ENCODE measurements around the gene GPBP1.
"Not testable (repeated sequence)": the region's sequence is repeated elsewhere in the genome, so short reads cannot be mapped to it uniquely, and the experiment has no call there.

The GPBP1 gene

GRCh38 chr5:57173319-57174127 is at the start of gene GPBP1:
Gene GPBP1, plus strand, starts transcription at chr5:57174059. Its CDS starts 40,072 bp downstream, at chr5:57214131.
- peak; percentile 97 for DNase-seq (ENCODE audit: low read depth)

DNA sequence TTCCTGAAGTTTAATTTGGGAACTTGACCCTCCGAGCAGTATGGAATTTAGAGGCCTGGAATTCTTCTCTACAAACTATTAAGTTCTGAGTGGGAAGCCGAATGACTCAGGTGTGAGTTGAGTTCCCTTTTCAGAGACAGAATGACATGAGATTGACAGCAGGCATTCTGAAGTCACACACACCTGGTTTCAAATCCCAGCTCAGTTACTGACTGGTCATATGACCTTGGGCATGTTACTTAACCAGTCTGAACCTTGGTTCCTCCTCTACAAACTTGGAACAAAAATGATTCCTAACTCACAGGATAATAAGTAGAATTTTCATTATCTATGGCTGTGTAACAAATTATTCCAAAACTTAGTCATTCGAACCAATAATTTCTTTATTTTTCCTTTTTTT is 45.5 kb upstream of the GPBP1 start:
- DNase-seq (ENCODE audit: low read depth): no peak

- no peak for DNase-seq (ENCODE audit: low read depth)
Measured at GRCh38 chr5:57133574-57133973, 40.3 kb upstream of the GPBP1 start.

DNA sequence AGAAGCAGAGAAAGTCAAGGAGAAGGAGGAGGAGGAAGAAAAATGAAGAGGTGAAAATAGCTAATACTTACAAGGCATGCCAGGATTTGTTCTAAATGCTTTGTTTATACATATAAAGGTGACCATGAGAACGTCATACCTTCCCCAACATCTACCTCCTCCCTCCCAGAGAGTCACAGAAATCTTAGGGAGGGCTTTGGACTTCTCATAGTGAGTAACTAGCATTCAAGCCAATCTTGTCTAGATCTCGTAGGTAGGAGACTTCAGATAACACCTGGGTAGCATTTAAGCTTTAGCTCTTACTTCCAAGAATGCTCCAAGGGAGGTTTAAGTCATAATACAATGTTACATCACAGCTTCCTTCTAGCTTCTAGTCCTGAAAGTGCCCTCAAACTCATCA is 36.5 kb upstream of the GPBP1 start:
- no peak for DNase-seq (ENCODE audit: low read depth)

- no peak for DNase-seq (ENCODE audit: low read depth)
Measured at GRCh38 chr5:57152316-57152715, 21.5 kb upstream of the GPBP1 start.

GRCh38 chr5:57155033-57155432 is 18.8 kb upstream of the GPBP1 start:
- DNase-seq (ENCODE audit: low read depth): no peak

GRCh38 chr5:57157131-57157530 is 16.7 kb upstream of the GPBP1 start:
- DNase-seq (ENCODE audit: low read depth): no peak

DNA sequence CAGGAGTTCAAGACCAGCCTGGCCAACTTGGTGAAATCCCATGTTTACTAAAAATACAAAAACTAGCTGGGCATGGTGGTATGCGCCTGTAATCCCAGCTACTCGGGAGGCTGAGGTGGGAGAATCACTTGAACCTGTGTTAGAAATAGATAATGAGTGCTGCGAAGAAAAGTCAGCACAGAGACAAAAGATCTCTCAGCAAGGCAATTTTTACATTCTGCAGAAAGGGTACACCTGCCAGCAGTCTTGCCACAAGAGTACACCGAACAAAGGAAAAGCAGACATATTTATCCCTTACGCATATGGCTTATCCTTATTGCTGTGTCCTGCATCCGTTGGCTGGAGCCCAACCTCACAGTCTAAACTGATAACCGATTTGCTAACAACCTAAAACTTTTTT is 16.2 kb upstream of the GPBP1 start:
- no peak for DNase-seq (ENCODE audit: low read depth)

- DNase-seq (ENCODE audit: low read depth): no peak
Measured at GRCh38 chr5:57163553-57164006, 10.3 kb upstream of the GPBP1 start.

GRCh38 chr5:57164124-57164523 is 9.7 kb upstream of the GPBP1 start:
- no peak for DNase-seq (ENCODE audit: low read depth)

- not testable (repeated sequence) for DNase-seq (ENCODE audit: low read depth)
Measured at GRCh38 chr5:57165171-57165570, 8.7 kb upstream of the GPBP1 start.

DNA sequence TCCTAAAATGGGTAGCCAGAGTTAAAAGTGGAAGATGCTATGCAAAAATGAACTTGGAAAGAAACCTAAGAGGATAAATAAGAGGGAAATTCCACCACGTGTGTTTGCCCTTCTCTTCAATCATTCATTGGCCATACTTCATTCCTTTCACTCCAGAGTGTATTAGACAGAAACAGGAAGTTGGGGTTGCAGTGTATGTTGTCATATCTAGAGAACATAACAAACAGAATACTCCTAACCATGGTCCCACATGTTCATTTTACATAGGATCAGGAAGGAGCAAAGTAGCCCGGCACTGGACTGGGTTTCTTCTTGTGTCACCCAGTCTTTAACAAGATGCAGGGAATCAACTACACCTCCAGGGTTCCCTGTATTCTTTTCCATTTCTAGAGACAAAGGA is 7.6 kb upstream of the GPBP1 start:
- DNase-seq (ENCODE audit: low read depth): no peak

DNA sequence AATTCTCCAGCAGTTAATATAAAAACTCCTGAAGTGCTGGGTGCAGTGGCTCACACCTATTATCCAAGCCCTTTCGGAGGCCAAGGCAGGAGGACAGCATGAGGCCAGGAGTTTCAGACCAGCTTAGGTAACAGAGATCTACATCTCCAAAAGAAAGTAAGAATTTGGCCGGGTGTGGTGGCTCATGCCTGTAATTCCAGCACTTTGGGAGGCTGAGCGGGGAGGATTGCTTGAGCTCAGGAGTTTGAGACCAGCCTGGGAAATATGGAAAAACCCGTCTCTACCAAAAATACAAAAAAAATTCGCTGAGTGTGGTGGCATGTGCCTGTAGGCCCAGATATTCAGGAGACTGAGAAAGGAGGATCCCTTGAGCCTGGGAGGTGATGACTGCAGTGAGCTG is 6.7 kb upstream of the GPBP1 start:
- DNase-seq (ENCODE audit: low read depth): no peak

DNA sequence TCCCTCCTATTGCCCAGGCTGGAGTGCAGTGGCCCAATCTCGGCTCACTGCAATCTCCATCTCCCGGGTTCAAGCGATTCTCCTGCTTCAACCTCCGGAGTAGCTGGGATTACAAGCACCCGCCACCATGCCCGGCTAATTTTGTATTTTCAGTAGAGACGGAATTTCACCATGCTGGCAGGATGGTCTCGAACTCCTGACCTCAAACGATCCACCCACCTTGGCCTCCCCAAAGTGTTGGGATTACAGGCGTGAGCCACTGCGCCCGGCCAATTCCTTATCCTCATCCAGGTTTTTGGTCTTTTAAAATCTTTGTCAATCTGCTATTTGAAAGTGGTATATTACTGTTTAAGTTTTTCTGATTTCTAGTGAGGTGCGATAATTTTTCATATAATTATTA is 3.7 kb upstream of the GPBP1 start:
- not testable (repeated sequence) for DNase-seq (ENCODE audit: low read depth)

DNA sequence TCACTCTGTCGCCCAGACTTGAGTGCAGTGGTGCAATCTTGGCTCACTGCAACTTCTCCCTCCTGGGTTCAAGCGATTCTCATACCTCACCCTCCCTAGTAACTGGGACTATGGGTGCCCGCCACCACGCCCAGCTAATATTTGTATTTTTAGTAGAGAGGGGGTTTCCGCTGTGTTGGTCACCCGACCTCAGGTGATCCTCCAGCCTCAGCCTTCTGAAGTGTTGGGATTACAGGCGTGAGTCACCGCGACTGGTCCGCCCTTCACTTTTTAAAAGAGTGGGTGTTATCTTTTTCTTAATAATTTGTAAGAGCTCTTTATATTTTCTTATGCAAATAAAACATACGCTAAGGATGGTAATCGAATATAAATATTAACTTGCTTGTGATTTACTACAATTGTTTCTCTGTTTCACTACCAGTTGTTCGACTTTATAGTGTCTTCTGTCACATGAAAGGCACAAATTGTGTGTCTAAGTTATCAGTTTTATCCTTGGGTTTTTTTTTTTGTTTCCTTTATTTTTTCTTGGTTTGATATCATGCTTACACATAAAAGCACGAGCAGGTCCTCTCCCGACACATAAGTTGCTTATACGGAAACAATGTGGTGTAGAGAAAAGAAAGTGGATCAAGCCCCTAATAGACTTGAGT is 1.9 kb upstream of the GPBP1 start:
- peak; percentile 22 for DNase-seq (ENCODE audit: low read depth)

GRCh38 chr5:57172466-57173318 is 1.2 kb upstream of the GPBP1 start:
- no peak for DNase-seq (ENCODE audit: low read depth)

DNA sequence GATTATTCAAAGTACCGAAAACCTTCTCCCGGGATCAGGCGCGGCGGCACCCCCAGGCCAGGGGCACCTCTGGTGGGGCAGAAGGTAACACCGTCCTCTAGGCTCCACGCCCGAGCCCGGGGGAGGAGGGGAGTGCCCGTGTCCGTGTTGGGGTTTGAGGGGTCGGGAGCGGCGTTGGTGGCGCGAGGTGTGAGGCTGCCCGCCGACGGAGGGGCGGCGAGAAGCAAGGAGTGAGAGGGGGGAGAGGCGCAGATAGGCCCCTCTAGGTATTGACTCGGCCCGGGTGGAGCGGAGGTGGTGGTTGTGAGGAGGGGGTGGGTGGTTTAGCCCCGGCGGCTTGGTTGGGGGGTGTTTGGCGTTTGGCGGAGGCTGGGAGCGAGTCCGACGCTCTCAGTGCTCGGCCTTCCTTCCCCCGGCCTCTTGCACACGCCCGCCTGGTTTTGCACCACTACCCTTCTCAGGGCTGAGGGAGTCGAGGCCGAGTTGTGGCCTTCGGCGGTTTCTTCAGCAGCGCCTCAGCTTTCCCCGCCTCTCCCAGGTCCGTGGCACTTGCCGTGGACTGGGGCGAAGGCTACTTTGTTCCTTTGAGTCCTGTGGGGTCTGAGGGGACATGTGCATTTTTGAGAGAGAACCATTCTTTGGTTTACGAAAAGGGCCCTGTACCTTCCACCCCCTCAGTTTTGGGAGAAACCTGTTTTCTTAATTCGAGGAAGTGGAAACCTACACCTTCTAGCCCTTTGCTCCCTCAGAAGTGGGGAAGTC is 450 bp downstream of the GPBP1 start:
- DNase-seq (ENCODE audit: low read depth): peak; percentile 27

GRCh38 chr5:57174890-57175510 is 1.1 kb downstream of the GPBP1 start:
- no peak for DNase-seq (ENCODE audit: low read depth)

DNA sequence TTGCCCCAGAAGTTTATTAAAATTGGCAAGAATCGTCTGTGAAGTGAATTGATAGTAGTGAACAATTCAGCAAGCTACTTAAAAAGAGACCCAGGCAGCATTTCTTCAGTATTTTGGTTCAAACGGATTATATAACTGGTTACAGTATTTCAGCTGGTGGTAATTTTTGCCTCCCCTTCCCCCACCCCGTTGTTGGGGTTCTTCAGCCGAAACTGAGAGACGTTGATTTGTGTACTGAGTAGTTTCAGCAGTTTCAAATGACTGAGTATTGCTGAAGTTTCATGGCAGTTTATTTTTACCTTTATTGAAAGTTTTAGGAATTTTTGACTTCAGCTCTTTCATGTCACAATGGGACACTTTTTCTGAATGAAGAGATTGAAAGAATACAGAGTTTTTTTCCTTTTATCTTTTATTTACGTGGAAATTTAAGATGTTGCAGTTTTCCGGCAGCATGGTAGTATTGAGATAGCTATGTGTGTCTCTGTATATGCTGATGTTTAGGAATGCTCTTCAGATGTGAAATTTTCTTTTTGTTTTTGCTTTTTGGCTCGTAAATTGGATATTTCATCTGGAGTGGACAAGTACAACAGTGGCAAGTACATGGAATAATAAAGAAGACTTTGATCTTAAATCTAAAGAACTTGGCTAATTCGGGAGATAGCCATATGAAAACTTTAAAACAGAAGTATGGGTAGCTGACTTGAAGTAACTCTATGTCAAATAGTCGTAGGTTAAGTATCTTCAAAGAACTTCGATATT is 1.9 kb downstream of the GPBP1 start:
- peak; percentile 24 for DNase-seq (ENCODE audit: low read depth)

GRCh38 chr5:57176350-57176857 is 2.5 kb downstream of the GPBP1 start:
- no peak for DNase-seq (ENCODE audit: low read depth)
